ENCODE data around the gene BTNL3. TPM values are rescaled to one million over a fixed set of nuclear protein-coding genes. Genes with fewer than 3 reads are reported as not detected.
"Not testable (repeated sequence)": the region's sequence is repeated elsewhere in the genome, so short reads cannot be mapped to it uniquely, and the experiment has no call there.

Gene BTNL3
- total RNA-seq, 1 donor from 2014 or later = 0.34 TPM

DNA sequence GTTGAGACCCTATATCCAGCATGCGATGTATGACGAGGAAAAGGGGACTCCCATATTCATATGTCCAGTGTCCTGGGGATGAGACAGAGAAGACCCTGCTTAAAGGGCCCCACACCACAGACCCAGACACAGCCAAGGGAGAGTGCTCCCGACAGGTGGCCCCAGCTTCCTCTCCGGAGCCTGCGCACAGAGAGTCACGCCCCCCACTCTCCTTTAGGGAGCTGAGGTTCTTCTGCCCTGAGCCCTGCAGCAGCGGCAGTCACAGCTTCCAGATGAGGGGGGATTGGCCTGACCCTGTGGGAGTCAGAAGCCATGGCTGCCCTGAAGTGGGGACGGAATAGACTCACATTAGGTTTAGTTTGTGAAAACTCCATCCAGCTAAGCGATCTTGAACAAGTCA lies 17.1 kb downstream of the BTNL3 start:
- Mint-ChIP-seq H3K36me3 (no peaks in the 10 kb centered on the region), H3K27me3 (ENCODE audit: insufficient read depth, low read depth) (peaks cover 9% of the 10 kb centered on the region), H3K9me3 (no peaks in the 10 kb centered on the region), H3K4me1 (no peaks in the 10 kb centered on the region), H3K27ac (no peak overlapping the region), H3K4me3 (no peak overlapping the region)
- H3K4me3 ChIP-seq = no peak overlapping the region
- H3K9ac ChIP-seq = no peak overlapping the region
- H3F3A ChIP-seq (ENCODE audit: low read depth) = no peaks in the 10 kb centered on the region
- H4K20me1 ChIP-seq (ENCODE audit: low read depth) = no peaks in the 10 kb centered on the region
- H3K27me3 ChIP-seq = peaks cover 4% of the 10 kb centered on the region
- no peaks in the 10 kb centered on the region for H3K36me3 ChIP-seq
- no peaks in the 10 kb centered on the region for H3K4me1 ChIP-seq
- no peaks in the 10 kb centered on the region for H3K79me2 ChIP-seq (ENCODE audit: low read depth)
- H3K27ac ChIP-seq = no peak overlapping the region
- no peaks in the 10 kb centered on the region for H3K9me3 ChIP-seq (ENCODE audit: low read depth)
- no peak overlapping the region for H2AFZ ChIP-seq (replicated peaks)
- TF ChIP-seq EZH2 (IDR thresholded peaks at IDR 0.05) (no peak), EZH2phosphoT487 (IDR thresholded peaks at IDR 0.05) (no peak)
- H3K4me2 ChIP-seq = no peak overlapping the region
- DNase-seq (ENCODE audit: low spot score) = no peak

DNA sequence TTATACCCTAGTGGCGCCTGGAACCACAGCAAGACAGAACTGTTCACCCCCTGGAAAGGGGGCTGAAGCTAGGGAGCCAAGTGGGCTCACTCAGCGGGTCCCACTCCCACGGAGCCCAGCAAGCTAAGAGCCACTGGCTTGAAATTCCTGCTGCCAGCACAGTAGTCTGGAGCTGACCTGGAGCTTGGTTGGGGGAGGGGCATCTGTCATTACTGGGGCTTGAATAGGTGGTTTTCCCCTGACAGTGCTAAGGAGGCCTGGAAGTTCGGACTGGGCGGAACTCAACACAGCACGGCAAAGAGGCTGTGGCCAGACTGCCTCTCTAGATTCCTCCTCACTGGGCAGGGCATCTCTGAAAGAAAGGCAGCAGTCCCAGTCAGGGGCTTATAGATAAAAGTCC lies 19.5 kb downstream of the BTNL3 start:
- Histone ChIP-seq H3K4me3 (no peak overlapping the region), H3F3A (ENCODE audit: low read depth) (no peaks in the 10 kb centered on the region), H3K36me3 (no peaks in the 10 kb centered on the region), H3K4me2 (no peak overlapping the region), H3K4me1 (no peaks in the 10 kb centered on the region), H3K9ac (no peak overlapping the region), H2AFZ (replicated peaks) (no peak overlapping the region), H3K27ac (no peak overlapping the region), H4K20me1 (ENCODE audit: low read depth) (no peaks in the 10 kb centered on the region), H3K9me3 (ENCODE audit: low read depth) (no peaks in the 10 kb centered on the region), H3K79me2 (ENCODE audit: low read depth) (no peaks in the 10 kb centered on the region), H3K27me3 (peaks cover 14% of the 10 kb centered on the region)
- TF ChIP-seq EZH2phosphoT487 (IDR thresholded peaks at IDR 0.05) = no peak
- TF ChIP-seq, protein P1, sequence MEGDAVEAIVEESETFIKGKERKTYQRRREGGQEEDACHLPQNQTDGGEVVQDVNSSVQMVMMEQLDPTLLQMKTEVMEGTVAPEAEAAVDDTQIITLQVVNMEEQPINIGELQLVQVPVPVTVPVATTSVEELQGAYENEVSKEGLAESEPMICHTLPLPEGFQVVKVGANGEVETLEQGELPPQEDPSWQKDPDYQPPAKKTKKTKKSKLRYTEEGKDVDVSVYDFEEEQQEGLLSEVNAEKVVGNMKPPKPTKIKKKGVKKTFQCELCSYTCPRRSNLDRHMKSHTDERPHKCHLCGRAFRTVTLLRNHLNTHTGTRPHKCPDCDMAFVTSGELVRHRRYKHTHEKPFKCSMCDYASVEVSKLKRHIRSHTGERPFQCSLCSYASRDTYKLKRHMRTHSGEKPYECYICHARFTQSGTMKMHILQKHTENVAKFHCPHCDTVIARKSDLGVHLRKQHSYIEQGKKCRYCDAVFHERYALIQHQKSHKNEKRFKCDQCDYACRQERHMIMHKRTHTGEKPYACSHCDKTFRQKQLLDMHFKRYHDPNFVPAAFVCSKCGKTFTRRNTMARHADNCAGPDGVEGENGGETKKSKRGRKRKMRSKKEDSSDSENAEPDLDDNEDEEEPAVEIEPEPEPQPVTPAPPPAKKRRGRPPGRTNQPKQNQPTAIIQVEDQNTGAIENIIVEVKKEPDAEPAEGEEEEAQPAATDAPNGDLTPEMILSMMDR (IDR thresholded peaks at IDR 0.05) = no peak
- no peak for TF ChIP-seq EZH2 (IDR thresholded peaks at IDR 0.05)
- H3K27ac Mint-ChIP-seq = no peak overlapping the region
- peaks cover 14% of the 10 kb centered on the region for H3K27me3 Mint-ChIP-seq (ENCODE audit: insufficient read depth, low read depth)
- no peaks in the 10 kb centered on the region for H3K9me3 Mint-ChIP-seq
- H3K4me3 Mint-ChIP-seq = no peak overlapping the region
- no peaks in the 10 kb centered on the region for H3K4me1 Mint-ChIP-seq
- peak; percentile 23 for DNase-seq (ENCODE audit: low spot score)
- no peaks in the 10 kb centered on the region for H3K36me3 Mint-ChIP-seq

DNA sequence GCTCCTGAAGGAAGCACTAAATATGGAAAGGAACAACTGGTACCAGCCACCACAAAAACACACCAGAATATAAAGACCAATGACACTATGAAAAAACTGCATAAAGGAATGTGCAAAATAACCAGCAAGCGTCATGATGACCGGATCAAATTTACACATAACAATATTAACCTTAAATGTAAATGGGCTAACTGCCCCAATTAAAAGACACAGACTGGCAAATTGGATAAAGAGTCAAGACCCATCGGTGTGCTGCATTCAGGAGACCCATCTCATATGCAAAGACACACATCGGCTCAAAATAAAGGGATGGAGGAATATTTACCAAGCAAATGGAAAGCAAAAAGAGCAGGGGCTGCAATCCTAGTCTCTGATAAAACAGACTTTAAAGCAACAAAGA lies 21.4 kb downstream of the BTNL3 start:
- not testable (repeated sequence) for H3K27ac Mint-ChIP-seq

GRCh38 chr5:181014654-181015053 lies 26.0 kb downstream of the BTNL3 start:
- H3K27me3 Mint-ChIP-seq (ENCODE audit: insufficient read depth, low read depth); H3K4me1 Mint-ChIP-seq; H3K79me2 ChIP-seq (ENCODE audit: low read depth); H3K4me1 ChIP-seq; H3K36me3 Mint-ChIP-seq; H3K9ac ChIP-seq; H3K4me2 ChIP-seq; H3K27ac Mint-ChIP-seq; H3K36me3 ChIP-seq; H3K4me3 ChIP-seq; H3K27ac ChIP-seq; H3K9me3 Mint-ChIP-seq; H3K9me3 ChIP-seq (ENCODE audit: low read depth); DNase-seq (ENCODE audit: low spot score); H3F3A ChIP-seq (ENCODE audit: low read depth); H4K20me1 ChIP-seq (ENCODE audit: low read depth); H3K4me3 Mint-ChIP-seq; H2AFZ ChIP-seq (replicated peaks): not testable (repeated sequence)
- H3K27me3 ChIP-seq = peaks cover 14% of the 10 kb centered on the region

More for the DNA sequence above, 21.4 kb downstream of the BTNL3 start:
- not testable (repeated sequence) for H3K4me1 Mint-ChIP-seq; H3K9me3 Mint-ChIP-seq; H3K9me3 ChIP-seq (ENCODE audit: low read depth); H3K36me3 Mint-ChIP-seq; H3K36me3 ChIP-seq; H3K4me3 ChIP-seq; DNase-seq (ENCODE audit: low spot score); H2AFZ ChIP-seq (replicated peaks); H3K4me1 ChIP-seq; H3K79me2 ChIP-seq (ENCODE audit: low read depth); H3F3A ChIP-seq (ENCODE audit: low read depth); H3K27ac ChIP-seq; H3K9ac ChIP-seq; H3K4me3 Mint-ChIP-seq; H4K20me1 ChIP-seq (ENCODE audit: low read depth); H3K4me2 ChIP-seq
- H3K27me3 Mint-ChIP-seq (ENCODE audit: insufficient read depth, low read depth) = peaks cover 12% of the 10 kb centered on the region
- H3K27me3 ChIP-seq = peaks cover 14% of the 10 kb centered on the region

GRCh38 chr5:181017448-181017847 lies 28.8 kb downstream of the BTNL3 start:
- H4K20me1 ChIP-seq (ENCODE audit: low read depth); H3K36me3 Mint-ChIP-seq; H3K27ac Mint-ChIP-seq; H3K79me2 ChIP-seq (ENCODE audit: low read depth); H3K9ac ChIP-seq; H3K4me2 ChIP-seq; H3F3A ChIP-seq (ENCODE audit: low read depth); DNase-seq (ENCODE audit: low spot score); H3K27ac ChIP-seq; H2AFZ ChIP-seq (replicated peaks); H3K27me3 Mint-ChIP-seq (ENCODE audit: insufficient read depth, low read depth); H3K9me3 ChIP-seq (ENCODE audit: low read depth); H3K4me1 ChIP-seq; H3K4me3 ChIP-seq; H3K36me3 ChIP-seq; H3K27me3 ChIP-seq; H3K9me3 Mint-ChIP-seq; H3K4me3 Mint-ChIP-seq; H3K4me1 Mint-ChIP-seq: not testable (repeated sequence)
